ENCODE data around the gene NEGR1. TPM values are rescaled to one million over a fixed set of nuclear protein-coding genes. Genes with fewer than 3 reads are reported as not detected.

Gene NEGR1
- total and polyA plus RNA-seq, 4 donors, result 0.08 to 0.14 (median 0.12) TPM; not detected in 1

DNA sequence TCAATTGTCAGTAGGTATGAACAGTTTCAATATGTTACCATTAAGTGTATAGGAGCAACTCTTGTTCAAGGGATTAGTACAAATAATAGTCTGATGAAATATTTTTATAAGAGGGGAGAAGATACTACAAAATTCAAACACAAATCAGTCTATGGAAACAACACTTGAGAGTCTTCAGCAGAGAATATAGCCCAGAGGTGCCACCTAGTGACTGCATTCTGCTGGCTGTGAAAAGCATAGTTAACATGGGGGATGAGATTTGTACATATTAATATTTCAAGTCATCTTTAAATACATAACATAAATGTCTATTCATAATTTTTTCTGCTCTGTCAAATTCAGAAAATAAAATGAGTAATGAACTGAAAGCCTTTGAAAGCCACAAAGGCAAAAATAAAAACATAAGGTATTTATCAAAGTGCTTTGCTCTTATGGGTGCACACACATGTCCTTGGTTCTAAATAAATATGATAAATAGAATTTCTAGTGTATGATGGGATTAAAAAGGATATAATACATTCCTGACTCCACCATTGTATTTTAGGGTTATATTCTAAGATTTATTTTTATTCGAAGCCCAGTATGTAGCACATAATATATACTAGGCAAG lies 760.6 kb downstream of the NEGR1 start:
- no peak for DNase-seq (ENCODE audit: low spot score)
- Histone ChIP-seq H3K27me3 (ENCODE audit: control insufficient read depth in 4 of 4, insufficient read depth in 4 of 4, low read length in 3 of 4) (no peaks in the 10 kb centered on the region), H3K9me3 (ENCODE audit: control insufficient read depth in 4 of 4, low read length in 3 of 4) (no peaks in the 10 kb centered on the region), H3K9ac (ENCODE audit: low read depth in 1 of 2, low read length in 2 of 2) (no peak overlapping the region), H3K36me3 (ENCODE audit: control insufficient read depth in 4 of 4, insufficient read depth in 3 of 4, low read depth in 1 of 4, low read length in 3 of 4) (no peaks in the 10 kb centered on the region), H3K27ac (ENCODE audit: low read depth in 1 of 2, low read length in 2 of 2) (no peak overlapping the region), H3K4me3 (ENCODE audit: low read depth in 1 of 3, low read length in 3 of 3) (no peak overlapping the region), H3K4me1 (ENCODE audit: control insufficient read depth in 4 of 4, insufficient read depth in 4 of 4, low read length in 3 of 4) (no peaks in the 10 kb centered on the region)
- TF ChIP-seq, protein P1, sequence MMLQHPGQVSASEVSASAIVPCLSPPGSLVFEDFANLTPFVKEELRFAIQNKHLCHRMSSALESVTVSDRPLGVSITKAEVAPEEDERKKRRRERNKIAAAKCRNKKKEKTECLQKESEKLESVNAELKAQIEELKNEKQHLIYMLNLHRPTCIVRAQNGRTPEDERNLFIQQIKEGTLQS (IDR thresholded peaks at IDR 0.05), result no peak
- TF ChIP-seq YY1 (IDR thresholded peaks at IDR 0.05) (no peak), GABPA (IDR thresholded peaks at IDR 0.05 in 1 of 2, conservative IDR thresholded peaks at IDR 0.05 in 1 of 2) (no peak), HNF4G (IDR thresholded peaks at IDR 0.05) (no peak), RAD21 (IDR thresholded peaks at IDR 0.05) (peak; percentile 62 to 64), CTCF (IDR thresholded peaks at IDR 0.05; ENCODE audit: low read depth, low read length, missing input control) (peak; percentile 32)
- TF ChIP-seq, protein P2, sequence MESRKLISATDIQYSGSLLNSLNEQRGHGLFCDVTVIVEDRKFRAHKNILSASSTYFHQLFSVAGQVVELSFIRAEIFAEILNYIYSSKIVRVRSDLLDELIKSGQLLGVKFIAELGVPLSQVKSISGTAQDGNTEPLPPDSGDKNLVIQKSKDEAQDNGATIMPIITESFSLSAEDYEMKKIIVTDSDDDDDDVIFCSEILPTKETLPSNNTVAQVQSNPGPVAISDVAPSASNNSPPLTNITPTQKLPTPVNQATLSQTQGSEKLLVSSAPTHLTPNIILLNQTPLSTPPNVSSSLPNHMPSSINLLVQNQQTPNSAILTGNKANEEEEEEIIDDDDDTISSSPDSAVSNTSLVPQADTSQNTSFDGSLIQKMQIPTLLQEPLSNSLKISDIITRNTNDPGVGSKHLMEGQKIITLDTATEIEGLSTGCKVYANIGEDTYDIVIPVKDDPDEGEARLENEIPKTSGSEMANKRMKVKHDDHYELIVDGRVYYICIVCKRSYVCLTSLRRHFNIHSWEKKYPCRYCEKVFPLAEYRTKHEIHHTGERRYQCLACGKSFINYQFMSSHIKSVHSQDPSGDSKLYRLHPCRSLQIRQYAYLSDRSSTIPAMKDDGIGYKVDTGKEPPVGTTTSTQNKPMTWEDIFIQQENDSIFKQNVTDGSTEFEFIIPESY (IDR thresholded peaks at IDR 0.05), result no peak
- WGBS, result 92% methylated on average over 1 of the region's 1 CpG

DNA sequence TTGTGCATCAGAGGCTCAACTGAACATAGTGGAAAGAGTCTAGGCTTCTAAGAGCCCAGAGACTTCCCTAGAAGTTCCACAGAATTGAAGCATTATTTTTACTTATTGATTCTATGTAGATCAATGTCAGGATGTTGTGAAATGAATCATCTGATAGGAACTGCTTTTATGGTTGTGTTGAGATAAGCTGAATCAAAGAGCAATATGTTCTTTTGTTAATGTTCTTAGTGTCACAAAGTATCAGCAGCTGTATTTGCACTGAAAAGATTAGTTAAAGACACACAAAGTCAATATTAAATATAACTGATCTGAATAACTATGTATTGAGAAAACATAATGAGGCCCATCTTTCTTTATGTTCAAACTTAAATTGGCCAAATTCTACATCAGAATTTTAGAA lies 770.8 kb downstream of the NEGR1 start:
- Histone ChIP-seq H3K9ac (ENCODE audit: low read depth in 1 of 2, low read length in 2 of 2) (no peak overlapping the region), H3K36me3 (ENCODE audit: control insufficient read depth in 4 of 4, insufficient read depth in 3 of 4, low read depth in 1 of 4, low read length in 3 of 4) (no peaks in the 10 kb centered on the region), H3K4me3 (ENCODE audit: low read depth in 1 of 3, low read length in 3 of 3) (no peak overlapping the region), H3K9me3 (ENCODE audit: control insufficient read depth in 4 of 4, low read length in 3 of 4) (no peaks in the 10 kb centered on the region), H3K27me3 (ENCODE audit: control insufficient read depth in 4 of 4, insufficient read depth in 4 of 4, low read length in 3 of 4) (peaks cover 0 to 3% (median 0%) of the 10 kb centered on the region in 4 donors), H3K4me1 (ENCODE audit: control insufficient read depth in 4 of 4, insufficient read depth in 4 of 4, low read length in 3 of 4) (no peaks in the 10 kb centered on the region), H3K27ac (ENCODE audit: low read depth in 1 of 2, low read length in 2 of 2) (no peak overlapping the region)
- TF ChIP-seq, protein P2 (IDR thresholded peaks at IDR 0.05), result no peak
- TF ChIP-seq NR2F2 (IDR thresholded peaks at IDR 0.05), result no peak
- TF ChIP-seq TAF1 (conservative IDR thresholded peaks at IDR 0.05), result no peak
- TF ChIP-seq YY1 (IDR thresholded peaks at IDR 0.05), result no peak
- TF ChIP-seq RAD21 (IDR thresholded peaks at IDR 0.05), result no peak
- TF ChIP-seq FOXA2 (IDR thresholded peaks at IDR 0.05), result no peak
- TF ChIP-seq EGR1 (IDR thresholded peaks at IDR 0.05; ENCODE audit: low read depth in 2 of 2), result no peak
- TF ChIP-seq HNF4G (IDR thresholded peaks at IDR 0.05), result no peak
- TF ChIP-seq JUND (IDR thresholded peaks at IDR 0.05), result no peak
- DNase-seq (ENCODE audit: low spot score), result no peak
